NB4 (cell line): Measurements from ENCODE around the gene ZNF273.
"Not testable (repeated sequence)": the region's sequence is repeated elsewhere in the genome, so short reads cannot be mapped to it uniquely, and the experiment has no call there.

Source experiments
- DNase-seq: peaks from one replicate; pipeline ENCODE4 v3.0.0; 2010; ENCODE audit warnings: low read depth
- H3K4me3 ChIP-seq: one replicate; pipeline ENCODE4 v1.5.1; 2011; ENCODE audit warnings: mild to moderate bottlenecking, low read depth, low read length, moderate library complexity
- CTCF ChIP-seq: IDR thresholded peaks from one replicate; pipeline ENCODE4 v1.5.1; 2012; ENCODE audit warnings: low read depth, low read length
- MAX ChIP-seq: IDR thresholded peaks from 2 replicates; pipeline ENCODE4 v1.6.1; 2011; ENCODE audit warnings: low read depth, low read length
- MYC ChIP-seq: IDR thresholded peaks from 2 replicates; pipeline ENCODE4 v1.6.1; 2011; ENCODE audit warnings: low read depth, low read length
- POLR2A ChIP-seq: IDR thresholded peaks from 2 replicates; pipeline ENCODE4 v1.6.1; 2011; ENCODE audit warnings: mild to moderate bottlenecking; ENCODE audit not compliant: insufficient read length; ENCODE audit errors: extremely low read depth

ZNF273 gene

GRCh38 chr7:64945503-64946175, 42.6 kb downstream of the ZNF273 start:
- no peak overlapping the region for H3K4me3 ChIP-seq
- TF ChIP-seq MYC = no peak
- no peak for TF ChIP-seq POLR2A
- TF ChIP-seq CTCF = no peak
- no peak for TF ChIP-seq MAX
- no peak for DNase-seq

- TF ChIP-seq POLR2A = no peak
- no peak for TF ChIP-seq MAX
- peak; percentile 55 for TF ChIP-seq CTCF
- no peak overlapping the region for H3K4me3 ChIP-seq
- DNase-seq = peak; percentile 61
These were observed 43.7 kb downstream of the ZNF273 start for GRCh38 chr7:64946772-64947171.

- no peak overlapping the region for H3K4me3 ChIP-seq
- DNase-seq = no peak
- no peak for TF ChIP-seq MAX
- no peak for TF ChIP-seq MYC
- TF ChIP-seq POLR2A = no peak
- no peak for TF ChIP-seq CTCF
These were observed 44.4 kb downstream of the ZNF273 start for GRCh38 chr7:64947252-64948000.

- DNase-seq, H3K4me3 ChIP-seq: not testable (repeated sequence)
These were observed 45.7 kb downstream of the ZNF273 start for GRCh38 chr7:64948774-64949173.

GRCh38 chr7:64950673-64951072, 47.6 kb downstream of the ZNF273 start:
- DNase-seq, H3K4me3 ChIP-seq: not testable (repeated sequence)

- peak; percentile 70 for DNase-seq
- TF ChIP-seq CTCF (peak; percentile 74), MYC (no peak), POLR2A (no peak), MAX (no peak)
- H3K4me3 ChIP-seq = no peak overlapping the region
These were observed 48.3 kb downstream of the ZNF273 start for GRCh38 chr7:64951250-64951848.
